Smooth muscle cell (in vitro differentiated cells): Measurements from ENCODE around the gene PRCD. TPM values are rescaled to one million over a fixed set of nuclear protein-coding genes. Genes with fewer than 3 reads are reported as not detected.

Experiments used
- DNase-seq: peaks from one replicate; lab custom pipeline; 2025; ENCODE audit not compliant: unreplicated experiment; lab: John Stamatoyannopoulos, UW
- H2AFZ ChIP-seq: fragments of 200-600 bp; sonication (generic); 2 replicates; pipeline ENCODE4 v1.6.0; 2016; ENCODE audit warnings: antibody characterized with exemption, low read depth, mild to moderate bottlenecking
- H3F3A ChIP-seq: fragments of 200-600 bp; sonication (generic); 2 replicates; pipeline ENCODE4 v1.6.0; 2017; ENCODE audit warnings: antibody characterized with exemption, low read depth
- H3K27ac ChIP-seq: fragments of 200-600 bp; sonication (generic); 2 replicates; pipeline ENCODE4 v1.5.1; 2016; ENCODE audit warnings: low read depth, mild to moderate bottlenecking
- H3K27me3 ChIP-seq: fragments of 200-600 bp; sonication (generic); 2 replicates; pipeline ENCODE4 v1.6.1; 2016; ENCODE audit warnings: low read depth, mild to moderate bottlenecking
- H3K36me3 ChIP-seq: fragments of 200-600 bp; sonication (generic); 2 replicates; pipeline ENCODE4 v1.5.1; 2016; ENCODE audit warnings: low read depth
- H3K4me1 ChIP-seq: fragments of 200-600 bp; sonication (generic); 2 replicates; pipeline ENCODE4 v1.5.1; 2016; ENCODE audit warnings: low read depth
- H3K4me2 ChIP-seq: fragments of 200-600 bp; sonication (generic); 2 replicates; pipeline ENCODE4 v1.6.0; 2016; ENCODE audit warnings: mild to moderate bottlenecking
- H3K4me3 ChIP-seq: fragments of 200-600 bp; sonication (generic); 2 replicates; pipeline ENCODE4 v1.5.1; 2016; ENCODE audit warnings: mild to moderate bottlenecking
- H3K79me2 ChIP-seq: fragments of 200-600 bp; sonication (generic); 2 replicates; pipeline ENCODE4 v1.6.0; 2016; ENCODE audit warnings: low read depth, mild to moderate bottlenecking
- H3K9ac ChIP-seq: fragments of 200-600 bp; sonication (generic); 2 replicates; pipeline ENCODE4 v1.6.0; 2016; ENCODE audit warnings: low read depth
- H3K9me3 ChIP-seq: fragments of 200-600 bp; sonication (generic); replicated peaks from 2 replicates; pipeline ENCODE4 v1.5.1; 2016; ENCODE audit warnings: low read depth
- H4K20me1 ChIP-seq: fragments of 200-600 bp; sonication (generic); 2 replicates; pipeline ENCODE4 v1.6.0; 2016; ENCODE audit warnings: low read depth
- WGBS: methylation state at CpG from one replicate; pipeline ENCODE4 v1.1.7; 2016; ENCODE audit warnings: low lambda C conversion rate; 5-methylcytosine and 5-hydroxymethylcytosine counted together
- polyA plus RNA-seq: library from polyadenylated mRNA; unstranded; fragments of >200 nt; fragmentation: Nextera tagmentation; extraction: Ambion mirVana; gene quantifications from 2 replicates; pipeline ENCODE4 v1.2.1, GENCODE V29; 2016
- total RNA-seq: library from RNA; depleted of rRNA; stranded (reverse); fragments of >200 nt; gene quantifications from 2 replicates; pipeline ENCODE4 v1.2.3, GENCODE V29; 2014
- TF ChIP-seq, protein P1 (sequence below): fragments of 200-600 bp; sonication (generic); IDR thresholded peaks from 2 replicates; pipeline ENCODE4 v1.5.1; 2017; ENCODE audit warnings: borderline replicate concordance, mild to moderate bottlenecking, antibody characterized with exemption; ENCODE audit not compliant: insufficient read depth, poor library complexity, severe bottlenecking

PRCD gene
- total and polyA plus RNA-seq, 2 experiments from 2014 or later = 0.31 to 5.8 TPM

DNA sequence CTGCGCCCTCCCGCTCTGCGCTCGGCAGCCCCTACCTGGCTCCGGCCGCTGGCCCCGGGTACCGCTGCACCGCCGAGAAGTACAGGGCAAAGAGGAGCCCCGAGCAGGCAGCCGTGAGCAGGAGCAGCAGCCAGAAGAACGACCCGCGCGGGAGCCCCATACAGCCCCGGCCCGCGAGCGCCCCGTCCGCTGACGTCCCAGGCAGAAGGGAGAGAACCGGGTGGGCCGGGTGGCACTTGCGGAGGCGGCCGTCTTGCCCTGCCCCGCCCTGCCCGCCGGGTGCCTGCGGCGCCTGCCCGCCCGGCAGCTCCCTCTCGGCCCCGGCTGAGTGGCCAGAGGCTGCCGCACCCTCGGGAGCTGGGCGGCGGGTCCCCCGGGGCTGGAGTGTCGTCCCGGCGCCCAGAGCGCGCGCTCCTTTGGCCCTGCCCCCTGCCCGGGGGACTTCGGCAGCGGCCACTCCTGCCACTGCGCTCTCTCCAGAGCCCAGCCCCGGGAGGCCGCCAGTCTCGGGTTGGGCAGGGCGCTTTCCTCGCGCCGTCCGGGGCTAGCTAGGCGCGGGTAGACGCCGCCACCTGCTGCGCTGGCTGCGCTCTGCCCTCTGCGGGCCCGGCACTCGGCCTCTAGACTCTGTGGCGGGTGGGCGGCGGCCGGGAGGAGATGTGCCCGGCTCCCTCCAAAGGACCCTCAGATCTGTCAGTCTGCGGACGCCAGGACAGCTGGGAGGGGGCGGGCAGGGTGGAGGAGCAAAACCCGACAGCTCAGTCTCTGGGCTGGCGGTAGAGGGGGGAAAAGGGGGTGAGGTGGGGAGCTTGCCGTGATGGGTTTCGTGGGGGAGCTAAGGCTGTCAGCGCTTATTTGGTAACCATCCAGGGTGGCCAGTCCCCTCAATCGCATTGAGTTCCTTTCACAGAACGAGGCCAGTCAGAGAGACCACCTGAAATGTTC is 46.1 kb downstream of the PRCD start, which contains the start of gene ST6GALNAC2:
TSS of gene ST6GALNAC2 (minus strand) at position 212 of the 945 bp plus-strand sequence. CDS start at position 160, 52 bp downstream.
- 2% methylated on average over 60 of the region's 84 CpGs for WGBS
- Histone ChIP-seq H3K4me3 (peak within 1 kb of the TSS; percentile 58), H3F3A (peaks cover 4% of the 10 kb centered on the region), H3K27ac (no peak within 1 kb of the TSS), H4K20me1 (no peaks in the 10 kb centered on the region), H2AFZ (peak within 1 kb of the TSS; percentile 45), H3K36me3 (no peaks in the 10 kb centered on the region), H3K9ac (no peak within 1 kb of the TSS), H3K9me3 (no peaks in the 10 kb centered on the region), H3K27me3 (peaks cover 64% of the 10 kb centered on the region), H3K79me2 (no peaks in the 10 kb centered on the region), H3K4me1 (peaks cover 17% of the 10 kb centered on the region), H3K4me2 (peak within 1 kb of the TSS; percentile 92)
- no peak for DNase-seq
- TF ChIP-seq, protein P1, sequence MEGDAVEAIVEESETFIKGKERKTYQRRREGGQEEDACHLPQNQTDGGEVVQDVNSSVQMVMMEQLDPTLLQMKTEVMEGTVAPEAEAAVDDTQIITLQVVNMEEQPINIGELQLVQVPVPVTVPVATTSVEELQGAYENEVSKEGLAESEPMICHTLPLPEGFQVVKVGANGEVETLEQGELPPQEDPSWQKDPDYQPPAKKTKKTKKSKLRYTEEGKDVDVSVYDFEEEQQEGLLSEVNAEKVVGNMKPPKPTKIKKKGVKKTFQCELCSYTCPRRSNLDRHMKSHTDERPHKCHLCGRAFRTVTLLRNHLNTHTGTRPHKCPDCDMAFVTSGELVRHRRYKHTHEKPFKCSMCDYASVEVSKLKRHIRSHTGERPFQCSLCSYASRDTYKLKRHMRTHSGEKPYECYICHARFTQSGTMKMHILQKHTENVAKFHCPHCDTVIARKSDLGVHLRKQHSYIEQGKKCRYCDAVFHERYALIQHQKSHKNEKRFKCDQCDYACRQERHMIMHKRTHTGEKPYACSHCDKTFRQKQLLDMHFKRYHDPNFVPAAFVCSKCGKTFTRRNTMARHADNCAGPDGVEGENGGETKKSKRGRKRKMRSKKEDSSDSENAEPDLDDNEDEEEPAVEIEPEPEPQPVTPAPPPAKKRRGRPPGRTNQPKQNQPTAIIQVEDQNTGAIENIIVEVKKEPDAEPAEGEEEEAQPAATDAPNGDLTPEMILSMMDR = no peak

DNA sequence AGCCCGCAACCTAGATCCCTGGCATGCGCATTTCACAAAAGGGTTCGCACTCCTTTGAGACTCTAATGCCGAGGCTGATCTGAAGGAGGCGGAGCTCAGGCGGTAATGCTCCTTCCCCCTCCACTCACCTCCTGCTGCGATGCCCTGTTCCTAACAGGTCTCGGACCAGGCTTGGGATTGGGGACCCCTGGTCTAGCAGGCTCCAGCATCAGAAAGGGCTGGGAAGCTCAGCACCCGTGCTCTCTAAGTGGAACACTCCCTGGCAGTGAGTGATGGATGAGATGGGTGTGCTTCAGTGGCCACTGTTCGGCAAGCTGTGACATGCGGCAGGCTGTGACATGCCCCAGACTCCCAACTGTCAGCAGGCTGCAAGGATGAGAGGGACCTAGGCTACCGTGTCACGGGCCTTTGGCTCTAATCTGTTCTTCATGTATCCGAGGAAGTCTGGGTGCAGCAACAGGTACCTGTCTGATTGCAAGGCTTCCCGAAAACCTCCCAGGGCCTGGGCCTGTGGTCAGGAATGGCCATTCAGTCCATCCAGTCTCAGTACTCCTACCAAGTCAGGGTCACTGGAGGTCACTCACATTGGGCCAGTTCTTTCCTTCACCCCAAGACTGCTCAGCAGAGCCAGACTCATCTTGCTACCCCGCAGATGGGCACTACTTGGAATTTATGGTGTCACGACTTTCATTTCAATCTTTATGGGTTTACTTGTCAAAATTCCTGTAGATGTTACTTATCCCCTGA is 47.1 kb downstream of the PRCD start:
- WGBS = 35% methylated on average over 16 of the region's 17 CpGs
- H4K20me1 ChIP-seq = no peaks in the 10 kb centered on the region
- no peak overlapping the region for H3K4me2 ChIP-seq
- no peaks in the 10 kb centered on the region for H3K79me2 ChIP-seq
- peaks cover 4% of the 10 kb centered on the region for H3F3A ChIP-seq
- H3K4me1 ChIP-seq = peaks cover 17% of the 10 kb centered on the region
- no peaks in the 10 kb centered on the region for H3K9me3 ChIP-seq
- H3K27ac ChIP-seq = no peak overlapping the region
- H3K27me3 ChIP-seq = peaks cover 62% of the 10 kb centered on the region
- no peak overlapping the region for H2AFZ ChIP-seq
- DNase-seq = no peak
- H3K4me3 ChIP-seq = no peak overlapping the region
- TF ChIP-seq, protein P1 = no peak
- no peak overlapping the region for H3K9ac ChIP-seq
- H3K36me3 ChIP-seq = no peaks in the 10 kb centered on the region

DNA sequence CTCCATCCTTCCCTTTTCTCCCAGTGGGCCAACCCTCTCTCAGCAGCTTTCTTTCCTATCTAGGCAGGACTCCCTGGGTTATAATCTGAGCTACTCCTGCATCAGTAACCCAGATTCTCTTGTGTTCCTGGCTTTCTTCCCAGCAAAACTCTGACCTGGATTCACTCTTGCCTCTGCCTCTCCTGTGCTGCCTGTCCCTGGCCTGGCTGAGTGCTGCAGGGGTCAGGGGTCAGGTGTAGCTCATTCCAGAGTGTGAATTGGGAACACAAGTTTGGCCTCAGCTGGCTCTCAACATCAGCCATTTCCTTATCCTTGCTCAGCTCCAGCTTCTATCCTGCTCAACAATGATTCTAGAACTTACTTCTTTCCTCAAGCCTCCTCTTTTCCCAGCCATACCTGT is 48.3 kb downstream of the PRCD start:
- no peak overlapping the region for H3K9ac ChIP-seq
- no peak overlapping the region for H2AFZ ChIP-seq
- DNase-seq = no peak
- H4K20me1 ChIP-seq = no peaks in the 10 kb centered on the region
- H3K9me3 ChIP-seq = no peaks in the 10 kb centered on the region
- peaks cover 17% of the 10 kb centered on the region for H3K4me1 ChIP-seq
- H3K79me2 ChIP-seq = no peaks in the 10 kb centered on the region
- H3K4me3 ChIP-seq = no peak overlapping the region
- H3K27me3 ChIP-seq = peaks cover 61% of the 10 kb centered on the region
- H3K27ac ChIP-seq = no peak overlapping the region
- TF ChIP-seq, protein P1 = no peak
- H3F3A ChIP-seq = no peaks in the 10 kb centered on the region
- no peak overlapping the region for H3K4me2 ChIP-seq
- no peaks in the 10 kb centered on the region for H3K36me3 ChIP-seq
